Measurements from ENCODE around the gene LMTK2.

Gene LMTK2

DNA sequence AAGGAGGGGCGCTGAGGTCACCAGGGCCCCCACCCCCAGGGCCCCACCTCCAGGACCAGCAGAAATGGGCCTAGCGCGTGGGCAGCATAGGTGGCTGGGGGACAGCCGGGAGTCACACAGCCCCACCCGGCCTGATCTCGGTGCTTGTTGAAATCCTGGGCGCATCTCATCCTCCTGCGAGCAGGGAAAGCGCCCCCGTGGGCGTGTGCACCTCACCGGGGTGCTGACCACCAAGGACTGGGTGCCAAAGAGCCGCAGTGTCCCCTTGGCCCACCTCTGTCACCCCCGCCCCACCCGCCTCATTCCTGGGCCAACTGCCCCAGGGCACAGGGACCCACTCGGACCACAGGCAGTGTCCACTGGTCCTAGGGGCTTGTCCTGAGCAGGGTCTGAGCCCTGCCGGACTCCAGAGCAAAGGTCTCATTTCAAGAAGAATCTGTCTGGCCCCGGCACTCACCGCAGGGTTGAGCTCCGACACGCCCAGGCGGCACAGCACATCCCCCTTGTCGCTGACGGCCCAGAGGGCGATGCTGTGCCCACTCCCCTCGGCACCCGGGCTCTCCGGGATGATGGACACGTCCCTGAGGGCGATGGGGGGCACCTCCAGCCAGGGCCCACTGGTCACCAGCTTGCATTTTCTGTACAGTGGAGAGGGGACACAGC lies 116.0 kb downstream of the LMTK2 start:
- no peak for DNase-seq

DNA sequence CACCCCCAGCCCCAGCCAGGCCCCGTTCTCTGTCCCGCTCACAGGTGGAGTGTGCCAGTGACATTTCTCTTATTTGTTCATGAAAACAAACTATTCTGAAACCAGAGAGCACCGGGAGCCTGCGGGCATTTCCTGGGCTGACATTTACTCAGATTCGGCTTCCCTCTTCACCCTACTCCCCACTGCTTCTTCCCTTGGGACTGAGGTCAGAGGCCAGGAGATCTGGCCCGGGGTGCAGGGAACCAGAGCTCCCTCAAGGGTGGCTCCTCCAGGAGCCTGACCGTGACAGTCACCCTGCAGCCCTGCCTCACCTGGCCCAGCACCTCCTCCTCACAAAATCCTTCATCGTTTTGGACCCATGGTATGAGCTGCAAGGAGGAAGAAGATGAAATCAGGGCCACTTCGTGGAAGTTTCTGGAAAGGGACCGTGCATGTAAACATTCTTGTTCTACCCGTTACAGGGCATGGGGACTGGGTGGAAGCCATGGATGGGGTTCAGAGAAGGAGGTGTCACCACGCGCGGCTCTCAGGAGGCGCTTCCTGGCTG lies 116.8 kb downstream of the LMTK2 start:
- DNase-seq: peak; percentile 25

DNA sequence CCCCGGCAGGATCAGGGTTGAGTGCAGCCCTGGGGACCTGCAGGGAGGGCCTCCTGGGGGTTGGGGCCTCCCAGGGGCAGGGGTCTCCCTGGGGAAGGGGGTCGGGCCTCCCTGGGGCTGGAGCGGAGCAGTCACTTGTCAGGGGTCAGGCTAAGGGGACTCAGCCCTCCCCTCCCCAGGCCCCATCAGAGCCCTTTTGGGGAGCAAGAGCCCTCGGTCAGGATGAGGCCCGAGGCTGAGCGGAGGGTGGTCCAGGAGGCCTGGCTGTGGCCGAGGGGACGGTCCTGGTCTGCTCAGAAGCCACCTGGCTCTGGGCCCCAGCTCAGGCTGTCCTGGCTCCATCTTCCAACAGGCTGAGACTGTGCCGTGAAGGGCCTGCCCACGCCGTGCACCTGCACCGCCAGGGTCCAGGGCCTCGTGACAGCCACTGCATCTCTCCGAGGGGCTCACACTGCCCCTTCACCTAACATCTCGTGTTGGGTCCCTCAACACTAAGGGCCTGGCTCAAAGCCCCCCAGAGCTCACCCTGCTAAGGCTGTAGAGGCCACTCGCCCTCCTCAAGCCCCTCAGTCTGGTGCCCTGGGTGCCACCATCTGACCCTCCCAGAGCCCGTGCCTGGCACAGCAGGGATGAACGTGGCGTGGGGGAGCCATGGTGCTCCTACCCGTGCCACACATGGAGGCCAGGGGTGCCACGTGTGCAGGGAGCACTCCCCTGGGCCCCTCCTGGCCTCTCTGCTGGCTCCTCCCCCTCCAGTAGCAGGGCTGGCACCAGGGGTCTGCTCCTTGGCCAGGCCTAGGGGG lies 117.4 kb downstream of the LMTK2 start:
- DNase-seq: no peak

DNA sequence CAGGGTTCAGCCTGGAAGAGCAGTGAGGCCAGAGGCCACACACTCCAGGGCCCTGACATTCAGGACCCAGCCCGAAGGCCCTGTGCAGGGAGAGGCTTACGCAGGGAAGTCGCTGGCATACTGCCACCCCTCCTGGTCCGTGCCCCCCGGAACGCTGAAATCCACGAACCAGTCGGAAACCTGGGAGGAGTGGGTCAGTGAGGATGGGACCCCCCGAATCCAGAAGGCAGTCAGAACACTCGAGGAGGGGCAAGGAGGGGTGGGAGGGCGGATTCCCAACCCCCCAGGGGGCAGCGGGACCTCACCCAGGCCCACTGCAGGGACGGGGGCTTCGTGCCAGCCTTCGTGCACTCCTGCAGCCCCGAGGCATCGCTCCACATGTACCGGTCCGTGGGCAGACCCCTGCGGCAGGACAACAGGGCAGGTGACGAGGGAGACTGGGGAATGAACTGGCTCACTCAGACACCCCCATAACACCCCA lies 118.1 kb downstream of the LMTK2 start:
- no peak for DNase-seq

DNA sequence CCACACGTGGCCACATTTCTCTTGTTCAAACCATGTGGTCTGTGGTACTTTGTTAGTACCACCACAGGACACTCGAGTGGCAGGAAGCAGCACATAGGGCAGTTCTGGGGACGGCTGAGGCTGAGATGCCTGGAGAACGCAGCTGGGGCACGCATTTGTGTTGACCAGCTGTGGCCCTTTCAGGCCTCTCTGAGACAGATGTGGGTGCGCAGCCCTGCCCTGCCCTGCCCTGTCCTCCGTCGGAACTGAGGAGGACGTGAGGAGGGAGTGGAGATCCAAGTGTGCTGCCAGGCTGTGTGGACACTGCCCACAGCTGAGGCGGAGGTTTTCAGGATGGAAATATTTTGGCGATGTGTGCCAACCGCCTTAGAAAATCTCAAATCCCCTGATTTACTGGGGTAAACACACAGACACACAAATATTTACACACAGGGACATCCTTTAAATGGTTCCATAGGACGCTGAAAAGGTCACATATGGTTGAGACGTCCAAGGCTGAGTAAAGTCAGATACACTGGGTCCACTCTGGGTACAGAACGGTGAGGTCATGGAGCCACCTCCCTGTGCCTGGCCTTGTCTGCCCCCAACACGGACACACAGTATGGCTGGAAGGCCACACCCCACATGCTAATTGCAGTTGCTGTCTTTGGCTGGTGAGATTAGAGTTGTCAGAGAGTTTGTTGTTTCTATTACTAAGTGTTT lies 119.4 kb downstream of the LMTK2 start:
- DNase-seq: no peak

DNA sequence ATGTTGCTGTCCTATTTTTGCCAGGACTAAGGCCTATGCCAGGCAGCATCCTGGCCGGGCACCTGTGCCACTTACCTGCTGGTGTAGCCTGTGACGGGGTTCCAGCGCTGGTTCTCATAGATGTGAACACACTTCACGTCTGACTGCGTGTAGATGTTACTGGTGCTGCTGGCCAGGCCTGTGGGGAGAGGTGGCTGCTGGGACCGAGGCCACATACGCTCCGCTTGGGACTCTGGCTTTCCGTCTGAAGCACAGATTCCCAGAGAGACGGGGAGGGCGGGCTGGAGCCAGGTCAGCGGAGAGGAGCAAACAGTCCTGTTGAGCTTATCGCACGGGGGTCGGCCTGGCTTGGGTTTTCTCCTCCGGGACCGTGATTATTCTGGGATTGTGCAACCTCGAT lies 121.3 kb downstream of the LMTK2 start:
- DNase-seq: no peak

DNA sequence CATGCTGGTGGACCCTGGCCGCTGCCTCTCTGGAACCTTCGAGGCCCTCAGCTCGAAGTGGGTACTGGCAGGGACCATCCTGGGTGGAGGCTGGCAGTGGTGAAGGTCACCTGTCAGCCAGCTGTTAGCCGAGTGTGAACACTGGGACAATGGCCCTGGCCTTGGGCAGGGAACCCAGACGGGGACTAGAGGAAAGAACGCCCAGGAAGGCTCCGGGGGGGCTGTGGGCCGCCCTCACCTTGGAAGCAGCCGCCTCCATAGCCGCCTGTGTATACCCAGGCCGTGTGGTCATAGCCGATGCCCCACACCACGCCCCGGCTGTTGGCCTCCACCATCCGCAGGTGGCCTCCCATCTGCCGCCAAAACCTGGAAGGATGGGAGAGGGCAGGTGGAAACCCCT lies 122.1 kb downstream of the LMTK2 start:
- no peak for DNase-seq

DNA sequence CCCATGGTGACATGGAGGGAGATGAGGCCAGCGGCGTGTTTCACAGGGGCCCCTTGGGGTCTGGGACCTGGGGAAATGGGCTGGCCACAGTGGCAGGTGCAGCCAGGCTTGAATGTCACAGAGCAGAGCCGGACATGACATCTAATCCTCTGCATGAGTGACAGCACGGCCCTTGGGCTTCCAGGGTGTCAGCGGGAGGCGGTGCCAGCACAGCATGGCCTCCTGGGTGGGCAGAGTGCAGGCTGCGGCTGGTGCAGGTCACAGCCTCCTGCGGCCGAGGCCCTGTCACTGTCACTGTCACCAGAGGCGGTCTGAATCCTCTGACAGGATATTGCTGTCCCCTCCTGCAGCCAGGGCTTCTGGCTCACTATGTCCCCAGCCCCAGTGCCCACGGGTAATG lies 122.8 kb downstream of the LMTK2 start:
- DNase-seq: no peak

DNA sequence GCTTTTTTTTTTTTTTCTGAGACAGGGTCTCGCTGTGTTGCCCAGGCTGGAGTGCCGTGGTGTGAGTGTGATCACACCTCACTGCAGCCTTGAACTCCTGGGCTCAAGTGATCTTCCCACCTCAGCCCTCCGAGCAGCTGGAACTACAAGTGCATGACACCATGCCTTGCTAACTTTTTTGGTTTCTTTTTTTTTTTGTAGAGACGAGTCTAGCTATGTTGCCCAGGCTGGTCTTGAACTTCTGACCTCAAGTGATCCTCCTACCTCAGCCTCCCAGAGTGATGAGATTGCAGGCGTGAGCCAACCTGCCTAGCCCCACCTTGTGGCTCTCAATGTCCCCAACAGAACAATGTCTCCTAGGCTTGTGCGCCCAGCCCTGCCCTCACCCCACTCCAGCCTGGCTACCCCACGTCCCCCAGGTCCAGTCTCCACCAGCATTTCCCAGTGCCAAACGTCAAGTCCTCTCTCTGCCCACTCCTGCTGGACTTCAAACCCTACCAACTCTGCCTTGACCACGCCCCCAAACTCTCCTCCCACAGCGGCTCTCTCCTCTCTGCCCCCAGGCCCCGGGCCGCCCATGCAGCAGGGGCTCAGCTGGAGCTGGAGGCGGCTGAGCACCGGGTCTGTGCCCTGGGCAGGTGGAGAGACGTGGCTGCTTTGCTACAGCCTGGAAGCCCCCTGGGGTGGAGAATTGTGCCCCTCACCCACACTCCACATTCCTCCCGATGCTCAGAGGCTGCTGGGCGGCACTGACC lies 123.5 kb downstream of the LMTK2 start:
- DNase-seq: no peak

DNA sequence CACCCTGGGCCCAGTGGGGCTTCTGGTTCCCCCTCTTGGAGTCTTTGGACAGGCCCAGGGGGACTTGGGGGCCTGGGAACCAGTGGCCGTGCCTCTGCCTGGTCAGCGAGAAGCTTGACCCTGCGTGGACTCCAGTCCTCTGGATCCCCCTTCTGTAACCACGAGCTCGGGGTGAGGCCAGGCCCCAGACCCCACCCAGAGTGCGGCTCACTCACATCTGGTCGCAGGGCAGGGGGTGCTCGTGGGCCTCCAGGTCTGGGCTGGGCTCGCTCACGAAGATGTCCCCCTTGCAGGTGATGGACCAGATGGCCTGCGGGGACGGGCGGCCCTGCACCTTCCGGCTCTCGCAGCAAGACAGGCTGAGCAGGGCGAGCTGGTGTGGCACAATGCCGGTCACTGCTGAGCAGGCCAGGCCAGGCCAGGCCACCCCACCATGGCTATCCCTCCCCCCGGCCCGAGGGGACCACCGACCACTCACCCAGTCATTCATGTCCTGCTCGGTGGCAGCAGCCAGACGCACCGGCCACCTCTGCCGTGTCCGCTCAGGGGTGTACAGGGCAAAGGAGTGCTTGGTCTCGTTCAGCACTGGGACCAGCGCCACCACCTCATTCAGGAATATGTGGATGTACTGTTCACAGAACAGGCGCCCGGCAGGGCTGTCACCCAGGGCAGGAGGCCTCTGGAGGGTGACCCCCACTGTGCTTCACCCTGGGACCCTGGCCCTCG lies 124.2 kb downstream of the LMTK2 start:
- DNase-seq: no peak

DNA sequence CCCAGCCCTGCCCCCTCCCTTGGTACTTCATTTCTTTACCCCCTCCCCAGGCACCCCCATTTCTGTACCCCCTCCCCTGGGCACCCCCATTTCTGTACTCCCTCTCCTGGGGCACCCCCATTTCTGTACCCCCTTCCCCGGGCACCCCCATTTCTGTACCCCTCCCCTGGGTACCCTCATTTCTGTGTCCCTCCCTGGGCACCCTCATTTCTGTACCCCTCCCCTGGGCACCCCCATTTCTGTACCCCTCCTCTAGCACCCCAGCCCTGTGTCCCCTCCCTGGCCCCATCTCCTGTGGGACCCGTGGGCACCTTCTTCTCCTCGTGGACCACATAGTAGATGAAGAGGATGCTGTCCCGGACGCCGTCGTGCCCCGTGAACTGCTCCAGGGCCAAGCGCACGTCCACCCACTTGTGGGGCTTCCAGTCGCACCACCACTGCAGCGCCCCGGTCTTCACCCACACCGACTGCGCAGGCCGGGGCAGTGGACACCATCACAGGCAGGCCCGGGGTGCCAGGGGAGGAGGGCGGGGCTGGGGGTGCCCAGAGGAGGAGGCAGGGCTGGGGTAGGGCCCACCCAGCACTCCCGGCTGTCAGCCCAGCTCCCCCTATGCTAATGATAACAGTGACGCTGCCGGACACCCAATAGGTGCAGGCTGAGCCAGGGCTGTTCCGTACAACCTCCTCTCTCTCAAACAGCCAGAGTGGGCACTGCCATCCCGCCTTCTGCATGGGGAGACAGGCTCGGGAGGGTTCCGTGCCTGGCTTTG lies 125.0 kb downstream of the LMTK2 start:
- DNase-seq: no peak

DNA sequence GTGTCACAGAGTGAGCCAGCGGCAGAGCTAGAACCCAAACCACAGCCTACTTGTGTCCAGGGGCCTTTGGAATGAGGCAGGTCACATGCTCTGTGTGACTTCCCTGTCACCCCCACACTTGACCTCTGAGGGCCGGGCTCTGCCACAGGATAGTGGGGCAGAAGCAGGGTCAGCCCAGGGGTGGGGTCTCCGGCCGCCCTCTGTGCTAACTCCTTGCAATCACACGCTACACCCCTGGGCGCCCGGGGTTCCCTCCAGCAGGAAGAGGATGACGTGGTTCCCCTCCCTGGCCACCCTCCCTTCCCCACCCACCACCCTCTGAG lies 125.6 kb downstream of the LMTK2 start:
- no peak for DNase-seq

DNA sequence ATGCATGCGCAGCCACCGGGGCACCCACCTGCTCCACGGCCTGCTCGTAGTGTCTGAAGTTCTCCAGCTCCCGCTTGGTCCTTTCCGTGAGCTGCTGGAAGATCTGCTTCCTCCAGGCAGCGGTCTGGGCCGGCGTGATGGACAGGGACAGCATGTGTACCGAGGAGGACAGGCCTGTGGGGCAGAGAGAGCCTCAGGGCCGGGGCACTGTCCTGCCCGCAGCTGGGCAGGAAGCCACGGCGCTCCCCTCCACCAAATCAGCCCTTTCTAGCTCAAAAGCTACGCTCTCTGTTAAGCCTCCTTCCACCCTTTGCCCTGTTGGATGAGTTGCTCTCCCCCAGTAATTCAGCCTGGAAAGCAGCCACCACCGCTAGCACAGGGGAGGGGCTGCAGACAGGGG lies 126.1 kb downstream of the LMTK2 start:
- no peak for DNase-seq

DNA sequence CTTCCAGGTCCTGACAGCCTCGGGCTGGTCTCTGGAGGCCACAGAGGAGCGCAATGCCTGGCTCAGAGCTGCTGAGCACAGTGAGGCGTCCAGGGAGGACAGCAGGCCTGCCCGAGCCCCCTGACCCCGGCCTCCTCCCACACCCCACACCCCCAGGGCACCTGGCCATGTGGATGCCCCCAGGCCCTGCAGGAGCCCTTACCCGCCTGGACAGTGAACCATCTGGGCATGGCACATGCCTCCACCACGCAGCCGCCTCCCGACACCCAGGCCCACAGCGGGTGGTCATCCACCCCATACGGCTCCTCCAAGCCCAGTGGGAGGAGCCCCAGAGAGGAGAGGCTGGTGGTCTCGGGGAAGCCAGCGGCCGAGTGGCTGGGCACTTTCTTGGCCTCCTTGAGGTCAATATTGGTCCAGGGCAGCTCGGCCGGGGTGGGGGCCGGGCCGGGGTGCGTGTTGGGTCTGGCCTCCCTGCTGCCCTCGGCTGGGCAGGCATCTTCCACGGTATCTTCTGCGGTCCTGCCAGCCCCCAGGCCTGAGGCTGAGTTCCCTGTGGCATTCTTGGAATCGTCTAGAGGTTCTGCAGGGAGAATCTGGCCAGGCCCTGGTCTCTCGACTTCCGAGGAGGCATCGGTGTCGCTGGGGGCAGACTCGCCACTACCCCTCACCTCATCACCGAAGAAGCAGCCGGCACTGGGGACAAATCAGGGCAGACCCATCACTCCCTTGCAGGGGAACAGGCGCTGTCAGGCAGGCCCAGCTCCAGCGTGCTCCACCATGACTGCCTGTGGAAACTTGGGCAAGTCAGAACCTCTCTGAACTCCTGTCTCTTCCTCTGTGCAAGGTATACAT lies 126.8 kb downstream of the LMTK2 start:
- no peak for DNase-seq

DNA sequence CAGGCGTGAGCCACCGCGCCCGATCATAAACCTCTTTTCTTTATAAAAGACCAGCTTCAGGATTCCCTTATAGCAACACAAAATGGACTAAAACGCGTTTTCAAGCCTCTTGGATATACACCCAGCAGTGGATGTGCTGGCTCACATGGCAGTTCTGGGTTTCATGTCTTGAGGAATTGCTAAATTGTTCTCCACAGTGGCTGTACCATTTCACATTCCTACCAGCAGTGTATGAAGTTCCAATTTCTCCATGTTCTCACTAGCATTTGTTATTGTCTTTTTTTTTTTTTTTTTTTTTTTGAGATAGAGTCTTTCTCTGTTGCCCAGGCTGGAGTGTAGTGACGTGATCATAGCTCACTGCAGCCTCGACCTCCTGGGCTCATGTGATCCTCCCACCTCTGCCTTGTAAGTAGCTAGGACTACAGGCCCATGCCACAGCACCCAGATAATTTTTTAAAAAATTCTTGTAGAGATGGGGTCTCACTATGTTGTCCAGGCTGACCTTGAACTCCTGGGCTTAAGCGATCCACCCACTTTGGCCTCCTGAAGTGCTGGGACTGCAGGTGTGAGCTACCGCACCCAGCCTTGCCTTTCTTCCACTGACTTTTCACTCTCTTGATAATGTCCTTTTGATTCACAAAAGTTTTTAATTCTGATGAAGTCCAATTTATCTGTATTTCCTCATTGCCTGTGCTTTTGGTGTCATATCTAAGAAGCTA lies 127.9 kb downstream of the LMTK2 start:
- DNase-seq: no peak

DNA sequence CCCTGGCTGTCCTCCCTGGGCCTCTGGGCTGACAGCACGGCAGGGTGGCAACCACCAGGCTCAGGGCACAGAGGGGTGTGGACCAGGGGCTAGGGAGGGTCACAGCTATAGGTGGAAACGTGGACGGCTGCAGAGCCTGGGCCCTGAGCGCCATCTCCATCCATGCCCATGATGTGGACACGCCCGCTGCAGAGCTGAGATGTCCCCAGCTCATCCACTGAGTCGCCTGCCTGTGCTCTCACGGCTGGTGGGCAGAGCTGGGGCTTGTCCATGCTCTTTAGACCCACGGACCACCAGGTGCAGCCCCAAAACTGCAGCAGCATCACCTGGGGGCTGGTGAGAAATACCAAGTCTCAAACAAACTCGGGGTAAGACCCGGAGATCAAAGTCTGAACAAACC lies 129.2 kb downstream of the LMTK2 start:
- no peak for DNase-seq

DNA sequence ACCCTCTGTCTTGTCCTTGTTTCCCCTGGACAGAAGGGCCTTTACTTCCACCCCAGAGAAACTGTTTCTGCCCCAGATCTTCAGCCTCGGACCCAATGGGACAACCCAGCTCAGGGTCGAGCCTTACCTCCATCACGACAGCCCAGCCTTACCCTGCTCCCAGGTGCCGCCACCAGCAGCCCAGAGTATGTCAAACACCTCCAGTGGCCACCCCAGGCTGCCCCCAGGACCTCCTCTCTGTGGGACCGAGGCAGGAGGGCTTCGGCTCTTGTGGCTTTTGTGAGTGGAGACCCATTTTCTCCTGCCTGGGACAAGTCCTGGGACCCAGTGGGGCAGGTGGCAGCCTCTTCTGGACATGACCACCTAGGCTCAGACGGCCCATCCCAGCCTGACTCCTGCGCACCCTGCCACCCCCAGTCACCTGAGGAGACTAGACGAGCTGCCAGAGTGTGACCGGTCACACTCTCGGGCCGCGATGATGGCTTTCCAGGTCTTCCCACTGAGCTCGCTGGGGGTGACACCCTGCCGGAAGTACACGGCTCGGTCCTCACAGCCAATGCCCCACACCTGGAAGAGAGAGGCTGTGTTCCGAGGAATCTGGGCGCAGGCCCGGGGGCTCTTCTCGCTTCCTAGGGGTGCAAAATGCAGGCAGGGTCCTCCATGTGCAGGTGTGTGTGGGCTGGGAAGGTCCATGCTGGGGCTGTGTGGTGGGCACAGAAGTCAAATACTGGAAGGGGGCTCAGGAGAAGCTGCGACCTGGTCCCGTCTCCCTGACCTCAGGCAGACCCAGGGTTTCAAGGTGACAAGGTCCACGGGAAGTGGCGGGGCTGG lies 129.9 kb downstream of the LMTK2 start:
- no peak for DNase-seq

DNA sequence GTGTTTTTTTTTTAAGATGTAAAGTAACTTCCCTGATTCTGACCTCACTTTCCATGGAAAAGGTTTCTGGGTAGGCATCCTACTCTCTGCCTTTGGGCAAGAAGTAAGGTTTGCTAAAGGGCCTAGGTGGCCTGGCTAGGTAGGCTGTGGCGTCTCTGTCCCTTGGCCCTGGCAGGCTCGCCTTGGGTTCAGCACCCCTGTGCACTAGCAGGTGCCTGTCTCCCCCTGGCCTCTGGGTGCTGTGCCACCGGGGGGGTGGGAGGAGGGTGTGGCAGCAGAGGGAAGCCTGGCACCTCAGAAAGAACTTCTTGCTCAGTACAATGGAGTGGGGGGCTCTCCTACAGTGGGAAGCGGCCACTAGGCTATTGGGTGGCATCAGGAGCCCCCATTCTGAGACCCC lies 131.4 kb downstream of the LMTK2 start:
- no peak for DNase-seq

DNA sequence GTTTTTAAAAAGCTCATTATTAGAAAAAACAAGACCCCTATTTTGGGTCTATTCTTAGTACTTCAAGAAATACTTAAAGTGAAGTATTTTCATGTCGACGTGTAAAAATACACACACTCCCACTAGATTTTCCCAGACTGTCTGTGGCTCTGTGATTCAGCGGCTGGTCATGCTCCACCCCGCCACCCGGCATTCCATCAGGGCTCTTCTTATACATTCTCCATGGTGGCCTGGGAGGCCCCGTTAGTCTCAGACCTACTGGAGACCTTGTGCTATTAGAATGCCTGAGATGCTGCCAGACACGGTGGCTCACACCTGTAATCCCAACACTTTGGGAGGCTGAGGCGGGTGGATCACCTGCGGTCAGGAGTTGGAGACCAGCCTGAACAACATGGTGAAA lies 132.3 kb downstream of the LMTK2 start:
- DNase-seq: no peak
